ENCODE results near the gene RFK.
"Not testable (repeated sequence)": the region's sequence is repeated elsewhere in the genome, so short reads cannot be mapped to it uniquely, and the experiment has no call there.

Gene RFK

DNA sequence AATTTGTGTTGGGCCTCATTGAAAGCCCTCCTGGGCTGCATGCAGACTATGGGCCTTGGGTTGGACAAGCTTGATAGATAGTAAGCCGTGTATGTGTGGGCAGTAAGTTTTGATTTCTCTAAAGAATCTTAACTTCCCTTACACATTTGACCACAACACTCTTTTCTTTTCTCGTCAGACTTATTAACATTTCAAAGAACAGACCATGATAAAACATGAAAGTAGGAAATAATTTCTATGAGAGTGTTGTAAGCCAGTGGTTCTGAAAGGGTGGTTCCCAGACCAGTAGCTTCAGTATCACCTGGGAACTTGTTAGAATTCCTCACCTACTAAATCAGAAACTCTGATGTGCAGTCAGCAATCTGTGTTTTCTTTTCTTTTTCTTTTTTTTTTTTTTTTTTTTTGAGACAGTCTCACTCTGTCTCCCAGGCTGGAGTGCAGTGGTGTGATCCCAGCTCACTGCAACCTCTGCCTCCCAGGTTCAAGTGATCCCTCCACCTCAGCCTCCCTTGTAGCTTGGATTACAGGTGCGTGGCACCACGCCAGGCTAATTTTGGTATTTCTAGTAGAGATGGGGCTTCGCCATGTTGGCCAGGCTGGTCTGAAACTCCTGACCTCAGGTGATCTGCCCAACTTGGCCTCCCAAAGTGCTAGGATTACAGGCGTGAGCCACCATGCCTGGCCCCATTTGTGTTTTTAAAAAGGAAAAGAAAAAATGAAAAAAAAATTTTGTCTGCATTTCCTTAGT, 44.8 kb upstream of the RFK start:
- WGBS, 2 donors (ENCODE audit: extremely low coverage in 2 of 2, insufficient read length in 2 of 2, insufficient replicate concordance in 1 of 2) = no CpG with 5 or more reads among the region's 6 CpGs
- no peak overlapping the region for H3K18ac ChIP-seq (ENCODE audit: low read length)
- no peak overlapping the region for H3K4me3 ChIP-seq (ENCODE audit: low read length in 2 of 2)
- no peak overlapping the region for H4K8ac ChIP-seq (ENCODE audit: low read depth, low read length)
- no peaks in the 10 kb centered on the region for H3K27me3 ChIP-seq (ENCODE audit: control insufficient read depth in 3 of 3, insufficient read depth in 3 of 3, low read depth in 1 of 3, low read length in 3 of 3)
- H2AFZ ChIP-seq (ENCODE audit: low read length) = no peak overlapping the region
- DNase-seq (ENCODE audit: low spot score) = no peak
- no peak overlapping the region for H4K91ac ChIP-seq (ENCODE audit: low read depth, low read length, poor library complexity)
- H3K4me2 ChIP-seq (ENCODE audit: insufficient read depth, low read length, poor library complexity, severe bottlenecking) = no peak overlapping the region
- no peak overlapping the region for H3K4ac ChIP-seq (ENCODE audit: low read length)
- H2BK5ac ChIP-seq (ENCODE audit: low read length) = no peak overlapping the region
- H2BK12ac ChIP-seq (ENCODE audit: low read length) = no peak overlapping the region
- no peak overlapping the region for H3K9ac ChIP-seq (ENCODE audit: low read depth, low read length, poor library complexity)
- no peaks in the 10 kb centered on the region for H3K79me1 ChIP-seq (ENCODE audit: low read depth, low read length)
- no peaks in the 10 kb centered on the region for H3K36me3 ChIP-seq (replicated peaks in 1 of 2; ENCODE audit: control insufficient read depth in 2 of 2, insufficient read depth in 2 of 2, low read length in 2 of 2)
- H3K23ac ChIP-seq (ENCODE audit: low read depth, low read length, poor library complexity) = no peak overlapping the region
- no peak overlapping the region for H2AK5ac ChIP-seq (ENCODE audit: low read depth, low read length)
- no peak overlapping the region for H3K27ac ChIP-seq (replicated peaks; ENCODE audit: low read length)
- H2BK120ac ChIP-seq (ENCODE audit: low read depth, low read length) = no peak overlapping the region
- no peak overlapping the region for H2BK15ac ChIP-seq (ENCODE audit: low read length)
- H3K4me1 ChIP-seq (ENCODE audit: control insufficient read depth in 2 of 2, insufficient read depth in 1 of 2, low read depth in 1 of 2, low read length in 2 of 2) = no peaks in the 10 kb centered on the region
- no peak overlapping the region for H3K14ac ChIP-seq (ENCODE audit: low read length)
- H3K9me3 ChIP-seq (replicated peaks in 1 of 2; ENCODE audit: control insufficient read depth in 2 of 2, insufficient read depth in 1 of 2, low read depth in 1 of 2, low read length in 2 of 2) = peaks cover 0 to 1% of the 10 kb centered on the region in 2 donors

DNA sequence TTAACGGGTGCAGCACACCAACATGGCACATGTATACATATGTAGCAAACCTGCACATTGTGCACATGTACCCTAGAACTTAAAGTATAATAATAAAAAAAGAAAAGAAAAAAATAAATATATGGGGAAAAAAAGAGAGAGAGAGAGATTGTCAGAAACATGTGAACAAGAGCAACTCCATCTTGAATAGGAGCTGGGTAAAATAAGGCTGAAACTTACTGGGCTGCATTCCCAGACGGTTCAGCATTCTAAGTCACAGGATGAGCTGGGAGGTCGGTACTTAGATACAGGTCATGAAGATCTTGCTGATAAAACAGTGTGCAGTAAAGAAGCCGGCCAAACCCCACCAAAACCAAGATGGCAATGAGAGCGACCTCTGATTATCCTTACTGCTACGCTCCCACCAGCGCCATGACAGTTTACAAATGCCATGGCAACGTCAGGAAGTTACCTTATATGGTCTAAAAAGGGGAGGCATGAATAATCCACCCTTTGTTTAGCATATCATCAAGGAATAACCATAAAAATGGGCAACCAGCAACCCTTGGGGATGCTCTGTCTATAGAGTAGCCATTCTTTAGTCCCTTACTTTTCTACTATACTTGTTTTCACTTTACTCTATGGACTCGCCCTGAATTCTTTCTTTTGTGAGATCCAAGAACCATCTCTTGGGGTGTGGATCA, 42.9 kb upstream of the RFK start:
- not testable (repeated sequence) for DNase-seq (ENCODE audit: low spot score); H2BK15ac ChIP-seq (ENCODE audit: low read length); H3K27ac ChIP-seq (replicated peaks; ENCODE audit: low read length); H3K23ac ChIP-seq (ENCODE audit: low read depth, low read length, poor library complexity); H2BK120ac ChIP-seq (ENCODE audit: low read depth, low read length); H3K4me1 ChIP-seq (ENCODE audit: control insufficient read depth in 2 of 2, insufficient read depth in 1 of 2, low read depth in 1 of 2, low read length in 2 of 2); H2AK5ac ChIP-seq (ENCODE audit: low read depth, low read length); H3K27me3 ChIP-seq (ENCODE audit: control insufficient read depth in 3 of 3, insufficient read depth in 3 of 3, low read depth in 1 of 3, low read length in 3 of 3); H3K4ac ChIP-seq (ENCODE audit: low read length); H4K8ac ChIP-seq (ENCODE audit: low read depth, low read length); H2BK5ac ChIP-seq (ENCODE audit: low read length); H3K4me2 ChIP-seq (ENCODE audit: insufficient read depth, low read length, poor library complexity, severe bottlenecking); H4K91ac ChIP-seq (ENCODE audit: low read depth, low read length, poor library complexity); H3K4me3 ChIP-seq (ENCODE audit: low read length in 2 of 2); H3K9ac ChIP-seq (ENCODE audit: low read depth, low read length, poor library complexity); H3K79me1 ChIP-seq (ENCODE audit: low read depth, low read length); H2AFZ ChIP-seq (ENCODE audit: low read length); H3K9me3 ChIP-seq (replicated peaks in 1 of 2; ENCODE audit: control insufficient read depth in 2 of 2, insufficient read depth in 1 of 2, low read depth in 1 of 2, low read length in 2 of 2); H3K18ac ChIP-seq (ENCODE audit: low read length); H3K14ac ChIP-seq (ENCODE audit: low read length); H3K36me3 ChIP-seq (replicated peaks in 1 of 2; ENCODE audit: control insufficient read depth in 2 of 2, insufficient read depth in 2 of 2, low read length in 2 of 2); H2BK12ac ChIP-seq (ENCODE audit: low read length)
- no CpG with 5 or more reads among the region's 9 CpGs for WGBS, 2 donors (ENCODE audit: extremely low coverage in 2 of 2, insufficient read length in 2 of 2, insufficient replicate concordance in 1 of 2)

DNA sequence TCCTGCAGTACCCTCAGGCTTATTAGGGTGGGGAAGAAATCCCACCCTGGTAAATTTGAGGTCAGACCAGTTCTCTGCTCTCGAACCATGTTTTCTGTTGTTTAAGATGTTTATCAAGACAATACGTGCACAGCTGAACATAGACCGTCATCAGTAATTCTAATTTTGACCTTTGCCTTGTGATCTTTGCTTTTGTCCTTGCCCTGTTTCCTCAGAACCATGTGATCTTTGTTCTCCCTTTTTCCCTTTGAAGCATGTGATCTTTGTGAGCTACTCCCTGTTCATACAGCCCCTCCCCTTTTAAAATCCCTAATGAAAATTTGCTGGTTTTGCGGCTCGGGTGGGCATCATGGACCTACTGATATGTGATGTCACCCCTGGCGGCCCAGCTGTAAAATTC, 40.7 kb upstream of the RFK start:
- not testable (repeated sequence) for H3K9me3 ChIP-seq (replicated peaks in 1 of 2; ENCODE audit: control insufficient read depth in 2 of 2, insufficient read depth in 1 of 2, low read depth in 1 of 2, low read length in 2 of 2); H4K8ac ChIP-seq (ENCODE audit: low read depth, low read length); H2AFZ ChIP-seq (ENCODE audit: low read length); DNase-seq (ENCODE audit: low spot score); H3K23ac ChIP-seq (ENCODE audit: low read depth, low read length, poor library complexity); H3K18ac ChIP-seq (ENCODE audit: low read length); H3K4me2 ChIP-seq (ENCODE audit: insufficient read depth, low read length, poor library complexity, severe bottlenecking); H3K4ac ChIP-seq (ENCODE audit: low read length); H2AK5ac ChIP-seq (ENCODE audit: low read depth, low read length); H2BK12ac ChIP-seq (ENCODE audit: low read length); H2BK15ac ChIP-seq (ENCODE audit: low read length); H3K27me3 ChIP-seq (ENCODE audit: control insufficient read depth in 3 of 3, insufficient read depth in 3 of 3, low read depth in 1 of 3, low read length in 3 of 3); H2BK120ac ChIP-seq (ENCODE audit: low read depth, low read length); H3K4me3 ChIP-seq (ENCODE audit: low read length in 2 of 2); H3K14ac ChIP-seq (ENCODE audit: low read length); H3K79me1 ChIP-seq (ENCODE audit: low read depth, low read length); H4K91ac ChIP-seq (ENCODE audit: low read depth, low read length, poor library complexity); H3K36me3 ChIP-seq (replicated peaks in 1 of 2; ENCODE audit: control insufficient read depth in 2 of 2, insufficient read depth in 2 of 2, low read length in 2 of 2); H3K27ac ChIP-seq (replicated peaks; ENCODE audit: low read length); H3K4me1 ChIP-seq (ENCODE audit: control insufficient read depth in 2 of 2, insufficient read depth in 1 of 2, low read depth in 1 of 2, low read length in 2 of 2); H3K9ac ChIP-seq (ENCODE audit: low read depth, low read length, poor library complexity); H2BK5ac ChIP-seq (ENCODE audit: low read length)
- no CpG with 5 or more reads among the region's 6 CpGs for WGBS, 2 donors (ENCODE audit: extremely low coverage in 2 of 2, insufficient read length in 2 of 2, insufficient replicate concordance in 1 of 2)

DNA sequence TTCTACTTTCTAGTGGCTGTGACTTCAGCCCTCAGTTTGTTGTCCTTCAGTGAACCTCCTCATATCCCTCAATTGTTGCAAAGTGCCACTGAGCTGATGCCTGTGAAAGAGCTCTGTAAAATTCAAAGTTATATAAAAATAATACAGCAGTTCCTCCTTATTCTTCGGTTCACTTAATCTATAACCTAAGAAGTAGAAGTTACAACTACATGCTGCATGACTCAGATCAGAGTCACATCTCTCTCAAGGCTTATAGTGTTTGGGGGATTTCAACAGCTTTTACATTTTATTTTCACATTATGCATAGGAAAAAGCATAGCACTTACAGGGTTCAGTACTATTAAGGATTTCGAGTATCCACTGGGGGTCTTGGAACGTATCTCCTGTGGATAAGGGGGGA, 39.6 kb upstream of the RFK start:
- no peak overlapping the region for H3K14ac ChIP-seq (ENCODE audit: low read length)
- H3K9me3 ChIP-seq (replicated peaks in 1 of 2; ENCODE audit: control insufficient read depth in 2 of 2, insufficient read depth in 1 of 2, low read depth in 1 of 2, low read length in 2 of 2) = no peaks in the 10 kb centered on the region
- no peak overlapping the region for H3K27ac ChIP-seq (replicated peaks; ENCODE audit: low read length)
- no peak for DNase-seq (ENCODE audit: low spot score)
- no peak overlapping the region for H4K8ac ChIP-seq (ENCODE audit: low read depth, low read length)
- H2BK120ac ChIP-seq (ENCODE audit: low read depth, low read length) = no peak overlapping the region
- no peaks in the 10 kb centered on the region for H3K27me3 ChIP-seq (ENCODE audit: control insufficient read depth in 3 of 3, insufficient read depth in 3 of 3, low read depth in 1 of 3, low read length in 3 of 3)
- H2BK12ac ChIP-seq (ENCODE audit: low read length) = no peak overlapping the region
- H2BK5ac ChIP-seq (ENCODE audit: low read length) = no peak overlapping the region
- H3K4ac ChIP-seq (ENCODE audit: low read length) = no peak overlapping the region
- H3K4me3 ChIP-seq (ENCODE audit: low read length in 2 of 2) = no peak overlapping the region
- H3K4me1 ChIP-seq (ENCODE audit: control insufficient read depth in 2 of 2, insufficient read depth in 1 of 2, low read depth in 1 of 2, low read length in 2 of 2) = peaks cover 0 to 6% of the 10 kb centered on the region in 2 donors
- H3K9ac ChIP-seq (ENCODE audit: low read depth, low read length, poor library complexity) = no peak overlapping the region
- H2BK15ac ChIP-seq (ENCODE audit: low read length) = peak overlapping the region; percentile 56
- H3K36me3 ChIP-seq (replicated peaks in 1 of 2; ENCODE audit: control insufficient read depth in 2 of 2, insufficient read depth in 2 of 2, low read length in 2 of 2) = no peaks in the 10 kb centered on the region
- no peak overlapping the region for H2AFZ ChIP-seq (ENCODE audit: low read length)
- no peaks in the 10 kb centered on the region for H3K79me1 ChIP-seq (ENCODE audit: low read depth, low read length)
- H4K91ac ChIP-seq (ENCODE audit: low read depth, low read length, poor library complexity) = no peak overlapping the region
- no peak overlapping the region for H3K23ac ChIP-seq (ENCODE audit: low read depth, low read length, poor library complexity)
- WGBS, 2 donors (ENCODE audit: extremely low coverage in 2 of 2, insufficient read length in 2 of 2, insufficient replicate concordance in 1 of 2) = no CpG with 5 or more reads among the region's 3 CpGs
- no peak overlapping the region for H3K18ac ChIP-seq (ENCODE audit: low read length)
- H3K4me2 ChIP-seq (ENCODE audit: insufficient read depth, low read length, poor library complexity, severe bottlenecking) = no peak overlapping the region
- H2AK5ac ChIP-seq (ENCODE audit: low read depth, low read length) = no peak overlapping the region

All from neuronal stem cell (in vitro differentiated cells).